Skeletal muscle cell (primary cell): ENCODE data around the gene NOS3.
"Not testable (repeated sequence)": the region's sequence is repeated elsewhere in the genome, so short reads cannot be mapped to it uniquely, and the experiment has no call there.

ENCODE experiments used
- DNase-seq: peaks from one replicate; pipeline ENCODE4 v3.0.0-alpha.2; 2010; ENCODE audit warnings: low read depth
- H3K4me3 ChIP-seq: 2 replicates; pipeline ENCODE4 v1.5.1; 2011; ENCODE audit warnings: low read depth, mild to moderate bottlenecking, control low read depth, low read length, moderate library complexity

Gene NOS3

DNA sequence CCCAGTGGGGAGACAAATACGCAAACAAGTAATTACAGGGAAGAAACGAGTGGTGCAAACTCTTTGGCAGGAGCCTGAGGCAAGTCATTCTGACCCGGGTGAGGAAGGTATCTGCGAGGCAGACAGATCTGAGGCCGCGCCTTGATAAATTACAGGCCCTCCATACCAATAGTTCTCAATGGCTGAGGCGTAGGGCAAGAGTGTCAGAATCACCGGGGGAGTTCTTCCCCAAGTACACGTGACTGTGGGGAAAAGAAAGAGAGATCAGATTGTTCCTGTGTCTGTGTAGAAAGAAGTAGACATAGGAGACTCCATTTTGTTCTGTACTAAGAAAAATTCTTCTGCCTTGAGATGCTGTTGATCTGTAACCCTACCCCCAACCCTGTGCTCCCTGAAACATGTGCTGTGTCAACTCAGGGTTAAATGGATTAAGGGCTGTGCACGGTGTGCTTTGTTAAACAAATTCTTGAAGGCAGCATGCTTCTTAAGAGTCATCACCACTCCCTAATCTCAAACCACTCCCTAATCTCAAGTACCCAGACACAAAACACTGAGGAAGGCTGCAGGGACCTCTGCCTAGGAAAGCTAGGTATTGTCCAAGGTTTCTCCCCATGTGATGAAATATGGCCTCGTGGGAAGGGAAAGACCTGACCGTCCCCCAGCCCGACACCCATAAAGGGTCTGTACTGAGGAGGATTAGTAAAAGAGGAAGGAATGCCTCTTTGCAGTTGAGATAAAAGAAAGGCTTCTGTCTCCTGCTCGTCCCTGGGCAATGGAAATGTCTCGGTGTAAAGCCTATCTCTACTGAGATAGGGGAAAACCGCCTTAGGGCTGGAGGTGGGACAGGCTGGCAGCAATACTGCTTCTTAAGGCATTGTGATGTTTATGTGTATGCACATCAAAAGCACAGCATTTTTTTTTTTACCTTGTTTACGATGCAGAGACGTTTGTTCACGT, 36.2 kb downstream of the NOS3 start:
- H3K4me3 ChIP-seq, DNase-seq: not testable (repeated sequence)

DNA sequence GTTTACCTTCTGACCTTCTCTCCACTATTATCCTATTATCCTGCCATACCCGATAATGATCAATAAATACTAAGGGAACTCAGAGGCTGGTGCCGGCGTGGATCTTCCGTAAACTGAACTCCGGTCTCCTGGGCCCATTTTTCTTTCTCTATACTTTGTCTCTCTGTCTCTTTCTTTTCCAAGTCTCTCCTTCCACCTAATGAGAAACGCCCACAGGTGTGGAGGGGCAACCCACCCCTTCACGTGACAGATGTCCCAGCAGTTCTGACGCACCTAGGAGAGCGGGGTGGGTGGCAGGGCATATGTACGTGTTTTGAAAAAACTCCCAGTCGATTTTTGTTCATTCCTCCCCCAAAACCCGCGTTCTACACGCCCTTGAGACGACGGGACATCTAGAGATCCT, 36.9 kb downstream of the NOS3 start:
- H3K4me3 ChIP-seq = peak overlapping the region; percentile 71
- DNase-seq = not testable (repeated sequence)

GRCh38 chr7:151028131-151028947, 37.5 kb downstream of the NOS3 start, which contains the start of gene ABCB8:
Gene ABCB8 (plus strand): TSS chr7:151028450. CDS start chr7:151028516, 66 bp downstream.
- peak within 1 kb of the TSS; percentile 71 for H3K4me3 ChIP-seq
- peak; percentile 94 for DNase-seq

- no peak for DNase-seq
- H3K4me3 ChIP-seq = peak overlapping the region; percentile 71
Observed at GRCh38 chr7:151028948-151029501, 38.2 kb downstream of the NOS3 start.

- no peak for DNase-seq
- no peak overlapping the region for H3K4me3 ChIP-seq
Observed at GRCh38 chr7:151031011-151031410, 40.2 kb downstream of the NOS3 start.

- DNase-seq = no peak
- no peak overlapping the region for H3K4me3 ChIP-seq
Observed at GRCh38 chr7:151032936-151033863, 42.4 kb downstream of the NOS3 start.

DNA sequence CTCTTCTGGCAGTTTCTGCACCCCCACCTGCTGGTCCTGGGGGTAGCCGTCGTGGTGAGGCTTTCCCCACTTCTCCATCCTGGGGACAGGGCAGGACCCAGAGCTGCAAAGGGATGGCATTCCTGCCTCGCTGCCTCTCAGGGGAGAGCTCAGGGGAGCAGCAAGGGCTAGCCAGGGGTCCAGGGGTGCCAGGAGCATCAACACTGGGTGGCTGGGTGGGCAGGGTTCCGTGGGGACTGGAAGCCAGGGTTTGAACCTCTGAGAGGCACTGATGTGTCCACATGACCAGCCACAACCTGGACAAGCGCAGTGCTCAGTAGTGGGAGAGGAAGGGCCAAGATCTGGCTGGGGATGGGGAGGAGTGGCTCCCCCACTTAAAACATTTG, 43.0 kb downstream of the NOS3 start:
- no peak for DNase-seq
- no peak overlapping the region for H3K4me3 ChIP-seq

GRCh38 chr7:151034312-151035025, 43.7 kb downstream of the NOS3 start:
- no peak for DNase-seq
- no peak overlapping the region for H3K4me3 ChIP-seq

- H3K4me3 ChIP-seq = no peak overlapping the region
- no peak for DNase-seq
Observed at GRCh38 chr7:151035026-151035717, 44.4 kb downstream of the NOS3 start.

- no peak overlapping the region for H3K4me3 ChIP-seq
- DNase-seq = no peak
Observed at GRCh38 chr7:151035902-151036301, 45.1 kb downstream of the NOS3 start.

DNA sequence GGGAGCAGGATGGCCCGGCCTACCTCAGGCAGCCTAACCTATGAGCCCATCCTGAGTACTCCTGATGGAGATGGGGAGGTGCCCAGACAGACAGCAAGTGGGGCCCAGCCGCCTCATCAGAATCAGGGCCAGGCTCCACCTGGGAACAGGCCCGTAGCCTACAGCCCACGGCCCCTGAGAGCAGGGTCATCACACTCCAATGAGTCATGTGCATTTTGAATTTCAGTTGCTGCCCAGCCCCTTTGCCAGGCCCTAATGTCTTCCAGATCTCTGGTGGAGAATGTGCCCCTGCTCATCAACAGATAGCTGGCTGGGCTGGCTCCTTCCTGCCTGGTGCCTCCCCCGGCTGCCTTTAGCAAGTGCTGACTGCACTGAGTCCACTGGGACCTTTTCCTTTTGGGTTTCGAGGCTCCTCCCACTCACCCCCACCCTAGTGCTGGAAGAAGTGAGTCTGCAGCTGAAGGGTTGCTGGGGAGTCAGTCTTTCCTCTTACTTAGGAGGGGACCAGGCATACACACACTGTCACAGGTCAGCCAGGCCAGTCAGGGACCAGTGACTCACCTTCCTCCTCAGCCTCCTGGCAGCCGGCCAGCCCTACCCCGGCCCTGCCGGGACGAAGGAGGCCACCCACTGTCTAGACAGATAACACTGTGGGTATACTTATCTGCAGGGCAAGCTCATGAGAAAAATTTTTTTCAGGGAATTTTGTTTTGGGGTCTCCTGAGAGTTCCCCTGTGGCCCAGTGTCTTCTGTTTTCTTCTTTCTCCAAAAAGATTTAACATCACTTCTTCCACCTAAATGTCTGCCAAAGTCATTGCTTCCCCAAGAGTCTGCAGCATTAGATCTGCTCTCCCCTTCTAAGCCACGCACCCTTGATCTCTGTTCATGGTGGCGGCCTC, 48.4 kb downstream of the NOS3 start:
- no peak overlapping the region for H3K4me3 ChIP-seq
- DNase-seq = peak; percentile 80

GRCh38 chr7:151039850-151040548, 49.2 kb downstream of the NOS3 start:
- no peak for DNase-seq
- no peak overlapping the region for H3K4me3 ChIP-seq

GRCh38 chr7:151040616-151041375, 50.0 kb downstream of the NOS3 start:
- no peak for DNase-seq

DNA sequence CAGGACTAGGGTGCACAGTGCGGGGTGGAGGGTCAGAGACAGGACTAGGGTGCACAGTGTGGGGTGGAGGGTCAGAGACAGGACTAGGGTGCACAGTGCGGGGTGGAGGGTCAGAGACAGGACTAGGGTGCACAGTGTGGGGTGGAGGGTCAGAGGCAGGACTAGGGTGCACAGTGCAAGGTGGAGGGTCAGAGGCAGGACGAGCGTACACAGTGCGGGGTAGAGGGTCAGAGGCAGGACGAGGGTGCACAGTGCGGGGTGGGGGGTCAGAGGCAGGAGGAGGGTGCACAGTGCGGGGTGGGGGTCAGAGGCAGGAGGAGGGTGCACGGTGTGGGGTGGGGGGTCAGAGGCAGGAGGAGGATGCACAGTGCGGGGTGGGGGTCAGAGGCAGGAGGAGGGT, 52.6 kb downstream of the NOS3 start:
- DNase-seq, H3K4me3 ChIP-seq: not testable (repeated sequence)

More at GRCh38 chr7:151040616-151041375, 50.0 kb downstream of the NOS3 start:
- no peak overlapping the region for H3K4me3 ChIP-seq

DNA sequence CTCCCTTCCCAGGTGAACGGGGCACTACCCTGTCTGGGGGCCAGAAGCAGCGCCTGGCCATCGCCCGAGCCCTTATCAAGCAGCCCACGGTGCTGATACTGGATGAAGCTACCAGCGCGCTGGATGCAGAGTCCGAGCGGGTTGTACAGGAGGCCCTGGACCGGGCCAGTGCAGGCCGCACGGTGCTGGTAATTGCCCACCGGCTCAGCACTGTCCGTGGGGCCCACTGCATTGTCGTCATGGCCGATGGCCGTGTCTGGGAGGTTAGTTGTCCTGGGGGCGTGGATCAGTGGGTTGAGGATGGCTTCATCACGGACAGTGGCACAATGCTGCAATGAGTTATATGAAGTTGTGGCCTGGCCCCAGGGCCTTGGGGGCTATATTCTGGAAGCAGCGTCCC, 53.1 kb downstream of the NOS3 start:
- no peak overlapping the region for H3K4me3 ChIP-seq
- no peak for DNase-seq

DNA sequence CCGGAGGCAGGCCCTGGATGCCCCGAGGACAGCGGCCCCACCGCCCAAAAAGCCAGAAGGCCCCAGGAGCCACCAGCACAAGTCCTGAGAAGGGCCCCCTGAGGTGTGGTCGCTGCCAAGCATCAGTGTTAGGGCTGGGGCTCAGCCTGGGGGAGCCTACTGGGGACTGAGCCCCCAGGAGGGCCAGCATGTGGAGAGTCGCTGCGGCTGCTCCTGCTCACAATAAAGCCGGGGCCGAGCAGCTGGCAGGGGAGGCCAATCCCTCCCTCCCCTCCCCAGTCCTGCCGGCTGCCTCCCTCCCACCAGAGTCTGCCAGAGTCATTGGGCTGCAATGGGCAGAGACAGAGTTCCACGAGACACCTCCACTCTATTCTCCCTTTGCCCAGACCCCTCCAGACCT, 54.4 kb downstream of the NOS3 start:
- no peak for DNase-seq
- no peak overlapping the region for H3K4me3 ChIP-seq
